CD4-positive, alpha-beta T cell (primary cell): Measurements from ENCODE around the gene MED12L. TPM values are rescaled to one million over a fixed set of nuclear protein-coding genes. Genes with fewer than 3 reads are reported as not detected.
A peak's percentile ranks its signal among the peaks of the same experiment; 100 is the strongest.
"Not testable (repeated sequence)": the region's sequence is repeated elsewhere in the genome, so short reads cannot be mapped to it uniquely, and the experiment has no call there.

Experiments
- ATAC-seq: fragments of 200-7000 bp; cut with Tn5 transposase; one replicate; pipeline ENCODE4 v1.10.0; 2022; ENCODE audit warnings: mild to moderate bottlenecking; ENCODE audit not compliant: poor library complexity
- CTCF ChIA-PET: fragments of 350-600 bp; sonication (Branson Sonifier 250); formaldehyde crosslinking; loops from one replicate; lab custom pipeline; 2021; ENCODE audit warnings: antibody characterized with exemption, inconsistent platforms; lab: Charles Lee
- POLR2A ChIA-PET: fragments of 350-600 bp; sonication (Branson Sonifier 250); formaldehyde crosslinking; loops from one replicate; lab custom pipeline; 2021; ENCODE audit warnings: antibody characterized with exemption, inconsistent platforms; lab: Charles Lee
- DNase-seq, 14 experiments: peaks; one replicate each; pipeline ENCODE4 v3.0.0-alpha.2; 2013 to 2020; ENCODE audit warnings: mixed read lengths in 2 of 14
- H3K27ac ChIP-seq, 2 donors: one replicate each; pipeline versions ENCODE4 v1.5.1 to v1.7.0; 2013; ENCODE audit warnings: low read length in 2 of 2, low read depth in 1 of 2, mild to moderate bottlenecking in 1 of 2
- H3K27me3 ChIP-seq, 2 experiments: 1 replicate in 1 of 2; 2 replicates in 1 of 2; pipeline versions ENCODE4 v1.6.1 to v1.7.0; 2013; ENCODE audit warnings: low read length in 2 of 2, control low read depth in 1 of 2, mild to moderate bottlenecking in 1 of 2, moderate library complexity in 1 of 2; ENCODE audit not compliant: insufficient read depth in 2 of 2, control insufficient read depth in 1 of 2
- H3K36me3 ChIP-seq: one replicate; pipeline ENCODE4 v1.6.1; 2013; ENCODE audit warnings: low read length, control low read depth; ENCODE audit not compliant: insufficient read depth
- H3K4me1 ChIP-seq: one replicate; pipeline ENCODE4 v1.6.1; 2013; ENCODE audit warnings: low read length, control low read depth; ENCODE audit not compliant: insufficient read depth
- H3K4me3 ChIP-seq: one replicate; pipeline ENCODE4 v1.5.1; 2013; ENCODE audit warnings: mild to moderate bottlenecking, low read length, moderate library complexity
- H3K9me3 ChIP-seq, 2 experiments: 1 replicate in 1 of 2; 2 replicates in 1 of 2; pipeline versions ENCODE4 v1.6.1 to v1.7.0; 2013; ENCODE audit warnings: low read length in 2 of 2, mild to moderate bottlenecking in 2 of 2, control low read depth in 1 of 2, moderate library complexity in 1 of 2; ENCODE audit not compliant: control insufficient read depth in 1 of 2, insufficient read depth in 1 of 2
- H3K27ac Mint-ChIP-seq: one replicate; pipeline ENCODE4 v1.8.0; 2020; ENCODE audit warnings: mixed read lengths
- H3K27me3 Mint-ChIP-seq: one replicate; pipeline ENCODE4 v1.8.0; 2021; ENCODE audit warnings: mixed read lengths
- H3K36me3 Mint-ChIP-seq: one replicate; pipeline ENCODE4 v1.8.0; 2021; ENCODE audit warnings: low read depth, mixed read lengths
- H3K4me1 Mint-ChIP-seq: one replicate; pipeline ENCODE4 v1.8.0; 2021; ENCODE audit warnings: low read depth, mixed read lengths
- H3K4me3 Mint-ChIP-seq: one replicate; pipeline ENCODE4 v1.8.0; 2020; ENCODE audit warnings: mild to moderate bottlenecking, mixed read lengths
- H3K9me3 Mint-ChIP-seq: one replicate; pipeline ENCODE4 v1.8.0; 2020; ENCODE audit warnings: mixed read lengths
- intact Hi-C, 2 experiments: fragments of 100-400 bp; cut with DNase I in 1 of 2; cut with micrococcal nuclease in 1 of 2; formaldehyde crosslinking; loops; one replicate each; pipeline versions ENCODE4 v1.15.1 to v1.9.0; 2023 to 2025; cut with DNase I, micrococcal nuclease
- total RNA-seq, 174 experiments: library from RNA in 2 of 174; stranded (reverse) in 2 of 174; gene quantifications; one replicate each; pipeline ENCODE4 v1.2.3 and lab custom pipeline; 2021 to 2026
- TF ChIP-seq, protein P1 (sequence below): fragments of 200-600 bp; IDR thresholded peaks from one replicate; pipeline ENCODE4 v1.8.0; 2022; ENCODE audit warnings: antibody characterized with exemption, mild to moderate bottlenecking

Gene MED12L
- total RNA-seq, 2 experiments from 2014 or later = 0.39 to 0.49 TPM

DNA sequence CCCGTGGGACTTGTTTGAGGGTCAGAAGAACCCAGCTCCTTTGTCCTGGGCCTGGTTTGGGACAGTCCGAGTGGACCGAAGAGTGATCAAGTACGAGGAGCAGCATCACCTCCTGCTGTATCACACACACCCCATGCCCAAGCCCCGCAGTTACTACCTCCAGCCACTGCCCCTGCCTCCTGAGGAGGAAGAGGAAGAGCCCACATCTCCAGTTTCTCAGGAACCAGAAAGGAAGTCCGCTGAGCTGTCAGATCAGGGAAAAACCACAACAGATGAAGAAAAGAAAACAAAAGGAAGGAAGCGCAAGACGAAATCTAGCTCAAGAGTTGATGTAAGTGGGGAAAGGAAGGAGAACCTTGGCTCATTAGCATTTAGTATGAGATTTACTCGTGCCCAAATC lies 302.4 kb downstream of the MED12L start:
- no peaks in the 10 kb centered on the region for H3K36me3 ChIP-seq
- no peaks in the 10 kb centered on the region for H3K36me3 Mint-ChIP-seq
- H3K27ac ChIP-seq = no peak overlapping the region
- CTCF ChIA-PET = no interaction called here
- H3K4me1 Mint-ChIP-seq = no peaks in the 10 kb centered on the region
- POLR2A ChIA-PET = no interaction called here
- no peaks in the 10 kb centered on the region for H3K9me3 Mint-ChIP-seq
- H3K4me1 ChIP-seq = no peaks in the 10 kb centered on the region
- H3K4me3 Mint-ChIP-seq = no peak overlapping the region
- H3K4me3 ChIP-seq = no peak overlapping the region
- peak in 2 of 14 experiments; percentile 12 to 17 for DNase-seq
- no peak overlapping the region for H3K27ac Mint-ChIP-seq
- intact Hi-C loops = no loop called here
- ATAC-seq = no peak
- TF ChIP-seq, protein P1, sequence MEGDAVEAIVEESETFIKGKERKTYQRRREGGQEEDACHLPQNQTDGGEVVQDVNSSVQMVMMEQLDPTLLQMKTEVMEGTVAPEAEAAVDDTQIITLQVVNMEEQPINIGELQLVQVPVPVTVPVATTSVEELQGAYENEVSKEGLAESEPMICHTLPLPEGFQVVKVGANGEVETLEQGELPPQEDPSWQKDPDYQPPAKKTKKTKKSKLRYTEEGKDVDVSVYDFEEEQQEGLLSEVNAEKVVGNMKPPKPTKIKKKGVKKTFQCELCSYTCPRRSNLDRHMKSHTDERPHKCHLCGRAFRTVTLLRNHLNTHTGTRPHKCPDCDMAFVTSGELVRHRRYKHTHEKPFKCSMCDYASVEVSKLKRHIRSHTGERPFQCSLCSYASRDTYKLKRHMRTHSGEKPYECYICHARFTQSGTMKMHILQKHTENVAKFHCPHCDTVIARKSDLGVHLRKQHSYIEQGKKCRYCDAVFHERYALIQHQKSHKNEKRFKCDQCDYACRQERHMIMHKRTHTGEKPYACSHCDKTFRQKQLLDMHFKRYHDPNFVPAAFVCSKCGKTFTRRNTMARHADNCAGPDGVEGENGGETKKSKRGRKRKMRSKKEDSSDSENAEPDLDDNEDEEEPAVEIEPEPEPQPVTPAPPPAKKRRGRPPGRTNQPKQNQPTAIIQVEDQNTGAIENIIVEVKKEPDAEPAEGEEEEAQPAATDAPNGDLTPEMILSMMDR = no peak
- no peaks in the 10 kb centered on the region for H3K9me3 ChIP-seq
- no peaks in the 10 kb centered on the region for H3K27me3 ChIP-seq
- H3K27me3 Mint-ChIP-seq = peaks cover 6% of the 10 kb centered on the region

DNA sequence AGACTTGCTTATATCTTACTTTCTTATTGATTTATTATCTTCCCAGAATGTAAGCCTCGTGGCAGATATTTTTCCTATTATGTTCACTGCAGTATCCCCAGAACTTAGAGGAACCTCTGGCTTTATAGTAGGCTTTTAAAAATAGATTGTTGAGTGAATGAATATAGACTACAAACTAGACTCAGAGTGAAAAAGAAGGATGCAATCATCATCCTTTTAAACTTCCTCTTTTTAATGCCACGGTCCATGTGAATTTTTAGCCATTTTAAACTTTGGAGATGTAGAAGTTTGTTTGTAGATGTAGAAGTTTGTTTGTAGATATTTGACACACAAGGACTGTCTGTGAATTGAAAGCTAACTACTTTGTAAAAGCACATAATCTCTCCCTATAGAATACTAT lies 306.3 kb downstream of the MED12L start:
- H3K27me3 ChIP-seq = no peaks in the 10 kb centered on the region
- ChIA-PET POLR2A (no interaction called here), CTCF (interaction anchor here (0.8 to 1.2 kb wide), 2 partner anchors 8 to 12 kb away, joined by 3 read pairs; no protein-coding TSS in a partner anchor)
- H3K4me3 ChIP-seq = no peak overlapping the region
- H3K4me1 ChIP-seq = no peaks in the 10 kb centered on the region
- intact Hi-C loops = no loop called here
- DNase-seq (no peak), ATAC-seq (no peak)
- Mint-ChIP-seq H3K4me3 (no peak overlapping the region), H3K9me3 (no peaks in the 10 kb centered on the region), H3K4me1 (no peaks in the 10 kb centered on the region), H3K27me3 (peaks cover 10% of the 10 kb centered on the region), H3K36me3 (no peaks in the 10 kb centered on the region), H3K27ac (no peak overlapping the region)
- H3K27ac ChIP-seq = no peak overlapping the region
- no peaks in the 10 kb centered on the region for H3K36me3 ChIP-seq
- H3K9me3 ChIP-seq = no peaks in the 10 kb centered on the region
- TF ChIP-seq, protein P1 = no peak

- DNase-seq, H3K27me3 ChIP-seq, H3K9me3 ChIP-seq, ATAC-seq, H3K4me3 ChIP-seq, H3K4me1 ChIP-seq, H3K9me3 Mint-ChIP-seq, H3K27ac Mint-ChIP-seq, H3K27ac ChIP-seq, H3K36me3 ChIP-seq, H3K36me3 Mint-ChIP-seq, H3K4me1 Mint-ChIP-seq, H3K4me3 Mint-ChIP-seq, POLR2A ChIA-PET, intact Hi-C loops: not testable (repeated sequence)
- peaks cover 10% of the 10 kb centered on the region for H3K27me3 Mint-ChIP-seq
- CTCF ChIA-PET = interaction anchor here (0.8 kb wide), 1 partner anchor 11 kb away, joined by 3 read pairs; no protein-coding TSS in a partner anchor
These were observed 306.7 kb downstream of the MED12L start for GRCh38 chr3:151392191-151392590.

DNA sequence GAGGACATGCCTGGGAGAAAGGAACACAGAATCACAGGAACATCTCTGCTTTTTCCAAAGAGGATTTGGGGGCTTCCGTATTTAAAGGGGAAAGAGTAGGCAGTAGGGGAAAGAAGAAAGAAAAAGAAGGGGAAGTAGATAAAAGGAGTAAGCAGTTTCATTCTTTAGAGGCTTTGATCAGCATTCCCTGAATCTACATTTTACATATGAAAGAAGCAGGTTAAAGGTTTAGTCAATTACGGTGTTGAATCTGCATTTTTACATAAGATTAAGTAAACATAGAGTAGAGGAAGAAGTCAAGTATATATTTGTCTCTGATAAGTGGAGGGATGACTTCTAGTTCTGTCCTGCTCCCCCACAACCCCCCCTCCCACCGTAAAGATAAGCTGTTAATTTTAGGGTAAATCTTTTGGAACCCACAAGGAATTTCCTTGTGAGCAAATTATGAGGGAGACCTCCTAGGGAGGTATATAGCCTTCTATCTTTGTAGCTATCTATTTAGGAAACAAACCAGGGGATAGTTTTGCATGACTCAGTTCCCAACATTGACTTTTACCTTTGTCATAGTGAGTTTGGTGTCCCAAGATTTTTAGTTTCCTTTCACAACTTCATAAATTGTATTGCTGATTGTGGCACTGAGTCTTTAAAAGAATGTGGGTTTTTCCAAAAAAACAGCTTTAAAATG lies 307.8 kb downstream of the MED12L start:
- H3K27ac ChIP-seq = no peak overlapping the region
- H3K36me3 Mint-ChIP-seq = no peaks in the 10 kb centered on the region
- CTCF ChIA-PET = no interaction called here
- H3K4me3 Mint-ChIP-seq = no peak overlapping the region
- POLR2A ChIA-PET = no interaction called here
- TF ChIP-seq, protein P1 = no peak
- no peaks in the 10 kb centered on the region for H3K9me3 ChIP-seq
- no peaks in the 10 kb centered on the region for H3K27me3 ChIP-seq
- peaks cover 10% of the 10 kb centered on the region for H3K27me3 Mint-ChIP-seq
- no peaks in the 10 kb centered on the region for H3K4me1 Mint-ChIP-seq
- no peaks in the 10 kb centered on the region for H3K36me3 ChIP-seq
- no peaks in the 10 kb centered on the region for H3K4me1 ChIP-seq
- no peak overlapping the region for H3K27ac Mint-ChIP-seq
- no peaks in the 10 kb centered on the region for H3K9me3 Mint-ChIP-seq
- intact Hi-C loops = no loop called here
- DNase-seq = no peak
- ATAC-seq = no peak
- no peak overlapping the region for H3K4me3 ChIP-seq
